Body of pancreas (tissue), 4 donors: ENCODE results near the gene ARL6IP4. TPM values are rescaled to one million over a fixed set of nuclear protein-coding genes. Genes with fewer than 3 reads are reported as not detected.

ENCODE experiments used
- ATAC-seq: fragments of 150-250 bp; one replicate; pipeline ENCODE4 v1.9.1; 2016
- DNase-seq, 4 donors: peaks; one replicate each; pipeline ENCODE4 v3.0.0-alpha.2; 2019
- H3K27ac ChIP-seq, 4 donors: fragments of 200-600 bp; sonication (generic); 1 replicate in 3 of 4; 2 replicates in 1 of 4; pipeline versions ENCODE4 v1.5.1 to v1.6.1; 2016 to 2019; ENCODE audit warnings: mild to moderate bottlenecking in 1 of 4, mixed read lengths in 1 of 4, moderate library complexity in 1 of 4
- H3K27me3 ChIP-seq, 2 donors: fragments of 200-600 bp; sonication (generic); one replicate each; pipeline ENCODE4 v1.6.0; 2016; ENCODE audit warnings: mild to moderate bottlenecking in 1 of 2
- H3K36me3 ChIP-seq, 2 donors: fragments of 200-600 bp; sonication (generic); replicated peaks in 1 of 2; 2 replicates each; pipeline ENCODE4 v1.5.1; 2016; ENCODE audit warnings: low read depth in 2 of 2; ENCODE audit not compliant: insufficient read depth in 1 of 2
- H3K4me1 ChIP-seq: fragments of 200-600 bp; sonication (generic); one replicate; pipeline ENCODE4 v1.6.0; 2016
- H3K4me3 ChIP-seq, 2 donors: fragments of 200-600 bp; sonication (generic); 1 replicate in 1 of 2; 2 replicates in 1 of 2; pipeline ENCODE4 v1.5.1; 2016 to 2019
- H3K9me3 ChIP-seq, 3 donors: fragments of 200-600 bp; sonication (generic); 1 replicate in 2 of 3; 2 replicates in 1 of 3; pipeline ENCODE4 v1.5.1; 2016
- POLR2A ChIP-seq, 3 donors: fragments of 450-650 bp; IDR thresholded peaks; one replicate each; pipeline ENCODE4 v1.6.1; 2016; ENCODE audit warnings: antibody characterized with exemption in 3 of 3, mild to moderate bottlenecking in 2 of 3
- WGBS, 2 donors: methylation state at CpG; one replicate each; pipeline ENCODE4 v1.1.5; 2017; 5-methylcytosine and 5-hydroxymethylcytosine counted together
- intact Hi-C: fragments of 100-400 bp; cut with DNase I; formaldehyde crosslinking; loops from one replicate; pipeline ENCODE4 v1.15.1; 2023
- total RNA-seq, 2 donors: library from RNA; depleted of rRNA; stranded (reverse); fragments of >200 nt; gene quantifications; one replicate each; pipeline ENCODE4 v1.1.0, GENCODE V29; 2016
- TF ChIP-seq, protein P1 (sequence below), 7 experiments: fragments of 450-650 bp in 4 of 7; fragments of 200-600 bp in 3 of 7; sonication (generic) in 3 of 7; IDR thresholded peaks; one replicate each; pipeline ENCODE4 v1.5.1; 2016 to 2019; ENCODE audit warnings: antibody characterized with exemption in 7 of 7

Gene ARL6IP4
- total RNA-seq, 2 donors from 2014 or later = 215 to 237 TPM

- ATAC-seq (peak; percentile 95), DNase-seq (peak; percentile 97 to 98 (median 97))
- peaks cover 58% of the 10 kb centered on the region for H3K4me1 ChIP-seq
- WGBS, 2 donors = 0 to 5% methylated on average over 4 to 48 of the region's 55 CpGs
- TF ChIP-seq, protein P1, sequence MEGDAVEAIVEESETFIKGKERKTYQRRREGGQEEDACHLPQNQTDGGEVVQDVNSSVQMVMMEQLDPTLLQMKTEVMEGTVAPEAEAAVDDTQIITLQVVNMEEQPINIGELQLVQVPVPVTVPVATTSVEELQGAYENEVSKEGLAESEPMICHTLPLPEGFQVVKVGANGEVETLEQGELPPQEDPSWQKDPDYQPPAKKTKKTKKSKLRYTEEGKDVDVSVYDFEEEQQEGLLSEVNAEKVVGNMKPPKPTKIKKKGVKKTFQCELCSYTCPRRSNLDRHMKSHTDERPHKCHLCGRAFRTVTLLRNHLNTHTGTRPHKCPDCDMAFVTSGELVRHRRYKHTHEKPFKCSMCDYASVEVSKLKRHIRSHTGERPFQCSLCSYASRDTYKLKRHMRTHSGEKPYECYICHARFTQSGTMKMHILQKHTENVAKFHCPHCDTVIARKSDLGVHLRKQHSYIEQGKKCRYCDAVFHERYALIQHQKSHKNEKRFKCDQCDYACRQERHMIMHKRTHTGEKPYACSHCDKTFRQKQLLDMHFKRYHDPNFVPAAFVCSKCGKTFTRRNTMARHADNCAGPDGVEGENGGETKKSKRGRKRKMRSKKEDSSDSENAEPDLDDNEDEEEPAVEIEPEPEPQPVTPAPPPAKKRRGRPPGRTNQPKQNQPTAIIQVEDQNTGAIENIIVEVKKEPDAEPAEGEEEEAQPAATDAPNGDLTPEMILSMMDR (IDR thresholded peaks at IDR 0.05) = no peak
- peak; percentile 8 to 67 (median 58) for TF ChIP-seq POLR2A (IDR thresholded peaks at IDR 0.05)
- H3K4me3 ChIP-seq = peak within 1 kb of the TSS in 1 of 2 donors; percentile 10
- H3K27me3 ChIP-seq = no peaks in the 10 kb centered on the region
- peak within 1 kb of the TSS; percentile 35 to 75 (median 56) for H3K27ac ChIP-seq
- no peaks in the 10 kb centered on the region for H3K36me3 ChIP-seq
- intact Hi-C loops = no loop called here
- H3K9me3 ChIP-seq = no peaks in the 10 kb centered on the region
Observed at GRCh38 chr12:122965851-122966742, 14.4 kb upstream of the ARL6IP4 start, which contains the start of gene ABCB9. TSS of gene ABCB9 (minus strand) at chr12:122966463. CDS start at chr12:122960235, 6,228 bp downstream.

- H3K36me3 ChIP-seq = no peaks in the 10 kb centered on the region
- peak overlapping the region; percentile 16 to 75 (median 56) for H3K27ac ChIP-seq
- intact Hi-C loops = no loop called here
- ATAC-seq = no peak
- H3K4me3 ChIP-seq = no peak overlapping the region
- no peaks in the 10 kb centered on the region for H3K9me3 ChIP-seq
- H3K4me1 ChIP-seq = peaks cover 50% of the 10 kb centered on the region
- WGBS, 2 donors = 58 to 61% methylated on average over 15 of the region's 15 CpGs
- no peaks in the 10 kb centered on the region for H3K27me3 ChIP-seq
- no peak for DNase-seq
- TF ChIP-seq POLR2A (IDR thresholded peaks at IDR 0.05) = peak in 1 of 3 donors; percentile 52
- TF ChIP-seq, protein P1 (IDR thresholded peaks at IDR 0.05) = no peak
Observed at GRCh38 chr12:122966743-122967550, 13.5 kb upstream of the ARL6IP4 start.

DNA sequence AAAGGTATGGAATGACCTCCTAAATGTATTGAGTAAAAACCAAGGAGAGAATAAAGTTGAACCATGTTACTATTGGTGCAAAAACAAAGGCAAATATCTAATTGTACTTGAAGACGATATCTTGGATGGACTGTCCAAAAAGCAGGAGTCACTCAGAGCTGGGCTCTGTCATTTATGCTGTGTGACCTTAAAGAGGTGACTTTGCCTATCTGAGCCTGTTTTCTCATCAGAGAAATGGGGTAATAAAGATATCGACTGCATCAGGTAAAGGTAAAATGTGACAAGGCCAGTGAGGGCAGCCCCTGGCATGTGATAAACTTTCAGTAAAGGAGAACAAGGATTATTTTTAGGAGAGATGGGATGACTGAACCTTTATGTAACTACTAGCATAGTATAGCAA lies 12.4 kb upstream of the ARL6IP4 start:
- ATAC-seq = no peak
- Histone ChIP-seq H3K4me1 (peaks cover 38% of the 10 kb centered on the region), H3K4me3 (no peak overlapping the region), H3K36me3 (no peaks in the 10 kb centered on the region), H3K27ac (no peak overlapping the region), H3K9me3 (no peaks in the 10 kb centered on the region), H3K27me3 (no peaks in the 10 kb centered on the region)
- TF ChIP-seq POLR2A (IDR thresholded peaks at IDR 0.05) = no peak
- TF ChIP-seq, protein P1 (IDR thresholded peaks at IDR 0.05) = no peak
- WGBS, 2 donors = 77 to 81% methylated on average over 2 of the region's 2 CpGs
- intact Hi-C loops = no loop called here
- no peak for DNase-seq

- no peak for ATAC-seq
- Histone ChIP-seq H3K9me3 (no peaks in the 10 kb centered on the region), H3K27me3 (no peaks in the 10 kb centered on the region), H3K36me3 (no peaks in the 10 kb centered on the region), H3K27ac (peak overlapping the region in 2 of 4 donors; percentile 20 to 46), H3K4me1 (peaks cover 30% of the 10 kb centered on the region), H3K4me3 (no peak overlapping the region)
- intact Hi-C loops = no loop called here
- 40 to 41% methylated on average over 4 of the region's 4 CpGs for WGBS, 2 donors
- no peak for TF ChIP-seq POLR2A (IDR thresholded peaks at IDR 0.05)
- TF ChIP-seq, protein P1 (IDR thresholded peaks at IDR 0.05) = no peak
- no peak for DNase-seq
Observed at GRCh38 chr12:122969676-122970075, 10.8 kb upstream of the ARL6IP4 start.
